Adrenal gland (tissue), 5 donors: Measurements from ENCODE around the gene CES2.

Source experiments
- POLR2A ChIP-seq, 2 donors: fragments of 450-650 bp; IDR thresholded peaks; one replicate each; pipeline ENCODE4 v1.6.1; 2017; ENCODE audit warnings: antibody characterized with exemption in 2 of 2, mild to moderate bottlenecking in 2 of 2, moderate library complexity in 1 of 2
- TF ChIP-seq, protein P1 (sequence below), 6 experiments: fragments of 450-650 bp in 4 of 6; fragments of 200-600 bp in 2 of 6; sonication (generic) in 1 of 6; IDR thresholded peaks; 1 replicate in 5 of 6; 2 replicates in 1 of 6; pipeline versions ENCODE4 v1.5.1 to v1.8.0; 2016 to 2021; ENCODE audit warnings: antibody characterized with exemption in 6 of 6, mild to moderate bottlenecking in 2 of 6, moderate library complexity in 1 of 6
- donor health status: DM: no; HTN: no; CAD: no.

DNA sequence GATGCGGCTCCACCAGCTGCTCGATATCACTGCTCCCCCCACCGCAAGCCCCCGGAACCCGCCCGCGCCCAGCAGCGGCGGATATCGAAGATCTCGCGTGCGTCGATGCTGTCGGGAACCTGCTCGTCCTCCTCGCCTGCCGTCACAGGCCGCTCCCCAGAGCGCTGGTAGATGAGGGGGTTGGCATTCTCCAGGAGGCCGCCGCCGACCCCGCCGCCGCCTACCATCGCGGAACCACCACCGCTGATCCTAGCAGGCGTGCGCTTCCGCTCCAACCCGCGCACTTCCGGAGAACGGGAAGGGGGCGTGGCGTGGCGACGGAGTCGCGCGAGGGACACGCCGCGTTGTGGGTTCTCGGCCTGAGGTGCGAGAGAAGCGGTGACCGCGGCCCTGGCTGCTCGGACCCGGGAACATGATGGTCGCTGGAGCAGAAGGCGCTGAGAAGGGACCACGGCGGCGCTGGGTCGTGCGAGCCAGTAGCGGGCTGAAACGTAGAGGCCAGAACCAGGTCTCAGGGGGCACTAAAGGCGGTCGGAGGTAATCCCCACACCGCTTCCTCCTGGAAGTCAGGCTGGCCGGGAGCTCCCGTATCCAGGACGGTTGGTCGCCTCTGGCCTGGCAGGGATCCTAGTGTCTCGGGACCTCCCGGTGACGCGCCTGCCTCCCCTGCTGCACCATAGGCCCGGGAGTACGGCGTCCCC is 1.0 kb upstream of the CES2 start, which contains the start of gene CIAO2B:
- TF ChIP-seq POLR2A (IDR thresholded peaks at IDR 0.05), result peak; percentile 78 to 93
- TF ChIP-seq, protein P1, sequence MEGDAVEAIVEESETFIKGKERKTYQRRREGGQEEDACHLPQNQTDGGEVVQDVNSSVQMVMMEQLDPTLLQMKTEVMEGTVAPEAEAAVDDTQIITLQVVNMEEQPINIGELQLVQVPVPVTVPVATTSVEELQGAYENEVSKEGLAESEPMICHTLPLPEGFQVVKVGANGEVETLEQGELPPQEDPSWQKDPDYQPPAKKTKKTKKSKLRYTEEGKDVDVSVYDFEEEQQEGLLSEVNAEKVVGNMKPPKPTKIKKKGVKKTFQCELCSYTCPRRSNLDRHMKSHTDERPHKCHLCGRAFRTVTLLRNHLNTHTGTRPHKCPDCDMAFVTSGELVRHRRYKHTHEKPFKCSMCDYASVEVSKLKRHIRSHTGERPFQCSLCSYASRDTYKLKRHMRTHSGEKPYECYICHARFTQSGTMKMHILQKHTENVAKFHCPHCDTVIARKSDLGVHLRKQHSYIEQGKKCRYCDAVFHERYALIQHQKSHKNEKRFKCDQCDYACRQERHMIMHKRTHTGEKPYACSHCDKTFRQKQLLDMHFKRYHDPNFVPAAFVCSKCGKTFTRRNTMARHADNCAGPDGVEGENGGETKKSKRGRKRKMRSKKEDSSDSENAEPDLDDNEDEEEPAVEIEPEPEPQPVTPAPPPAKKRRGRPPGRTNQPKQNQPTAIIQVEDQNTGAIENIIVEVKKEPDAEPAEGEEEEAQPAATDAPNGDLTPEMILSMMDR (IDR thresholded peaks at IDR 0.05), result no peak
